OCI-LY7 (cell line): Measurements from ENCODE around the gene CNDP1. TPM values are rescaled to one million over a fixed set of nuclear protein-coding genes. Genes with fewer than 3 reads are reported as not detected.

ENCODE experiments used
- BruUV-seq: library from RNA; stranded (reverse); fragments of 400-500 nt; replicated peaks from 2 replicates; lab custom pipeline; 2021; lab: Mats Ljungman, UMichigan
- CTCF ChIA-PET: fragments of 300-600 bp; sonication (Branson Sonifier 250); formaldehyde crosslinking; loops from one replicate; lab custom pipeline; 2022; ENCODE audit warnings: antibody characterized with exemption; ENCODE audit not compliant: unreplicated experiment; lab: Charles Lee
- POLR2A ChIA-PET: fragments of 300-600 bp; sonication (Branson Sonifier 250); formaldehyde crosslinking; loops from one replicate; lab custom pipeline; 2022; ENCODE audit warnings: antibody characterized with exemption; lab: Charles Lee
- DNase-seq: peaks from one replicate; pipeline ENCODE4 v3.0.0-alpha.2; 2015; ENCODE audit warnings: low spot score
- H2AFZ ChIP-seq: fragments of 200-600 bp; sonication (generic), shearing (Covaris generic); 2 replicates; pipeline ENCODE4 v1.6.1; 2014; ENCODE audit warnings: mild to moderate bottlenecking, antibody characterized with exemption, low read length, moderate library complexity
- H3K27ac ChIP-seq: fragments of 200-600 bp; sonication (generic); 2 replicates; pipeline ENCODE4 v1.5.1; 2014; ENCODE audit warnings: mixed run types, low read depth, mild to moderate bottlenecking, moderate library complexity, low read length, inconsistent platforms; ENCODE audit not compliant: poor library complexity, severe bottlenecking
- H3K36me3 ChIP-seq: fragments of 200-600 bp; sonication (generic); 2 replicates; pipeline ENCODE4 v1.6.1; 2014; ENCODE audit warnings: mild to moderate bottlenecking, antibody characterized with exemption, low read length, moderate library complexity, mixed read lengths; ENCODE audit not compliant: insufficient read depth
- H3K4me1 ChIP-seq: fragments of 200-600 bp; sonication (generic); 2 replicates; pipeline ENCODE4 v1.5.1; 2014; ENCODE audit warnings: mild to moderate bottlenecking, low read length; ENCODE audit not compliant: insufficient read depth, poor library complexity, severe bottlenecking
- H3K4me2 ChIP-seq: fragments of 200-600 bp; sonication (generic); 2 replicates; pipeline ENCODE4 v1.6.1; 2014; ENCODE audit warnings: mild to moderate bottlenecking, low read length
- H3K4me3 ChIP-seq: fragments of 200-600 bp; sonication (generic); 2 replicates; pipeline ENCODE4 v1.5.1; 2014; ENCODE audit warnings: mild to moderate bottlenecking, low read depth, low read length; ENCODE audit not compliant: poor library complexity, severe bottlenecking
- H3K79me2 ChIP-seq: fragments of 200-600 bp; sonication (generic); 2 replicates; pipeline ENCODE4 v1.6.1; 2016; ENCODE audit warnings: low read depth, mild to moderate bottlenecking, low read length, moderate library complexity, mixed read lengths; ENCODE audit not compliant: insufficient read depth
- H3K9me2 ChIP-seq: fragments of 200-600 bp; sonication (generic); 2 replicates; pipeline ENCODE4 v1.6.1; 2016; ENCODE audit warnings: mild to moderate bottlenecking, low read length, mixed read lengths; ENCODE audit not compliant: insufficient read depth
- H3K9me3 ChIP-seq: fragments of 200-600 bp; sonication (generic); 2 replicates; pipeline ENCODE4 v1.6.1; 2014; ENCODE audit warnings: mild to moderate bottlenecking, mixed run types, low read length, mixed read lengths
- H4K20me1 ChIP-seq: fragments of 200-600 bp; sonication (generic); 2 replicates; pipeline ENCODE4 v1.6.1; 2014; ENCODE audit warnings: mild to moderate bottlenecking, antibody characterized with exemption, low read length, moderate library complexity, mixed read lengths; ENCODE audit not compliant: insufficient read depth
- CTCF ChIP-seq: fragments of 200-600 bp; sonication (generic); conservative IDR thresholded peaks from 2 replicates; pipeline ENCODE4 v1.5.1; 2014; ENCODE audit warnings: mild to moderate bottlenecking, antibody characterized with exemption, low read length, moderate library complexity, mixed read lengths
- EZH2phosphoT487 ChIP-seq: fragments of 200-600 bp; sonication (generic); IDR thresholded peaks from 2 replicates; pipeline ENCODE4 v1.6.1; 2018; ENCODE audit warnings: low read depth, borderline replicate concordance, mild to moderate bottlenecking, mixed run types, antibody characterized with exemption, low read length, moderate library complexity, mixed read lengths
- intact Hi-C: fragments of 100-400 bp; cut with micrococcal nuclease; formaldehyde crosslinking; loops from one replicate; pipeline ENCODE4 v1.10.0; 2022; ENCODE audit not compliant: unreplicated experiment
- total RNA-seq, 2 experiments: library from RNA; depleted of rRNA in 1 of 2; stranded (reverse); fragments of >200 nt in 1 of 2; shearing (Covaris generic) in 1 of 2; gene quantifications; 2 replicates each; pipeline ENCODE4 v1.2.3, GENCODE V29; 2014 to 2022

The CNDP1 gene
- total RNA-seq, 2 experiments from 2014 or later = not detected

- H3K4me3 ChIP-seq = peak within 1 kb of the TSS; percentile 77
- H3K4me1 ChIP-seq = peaks cover 23% of the 10 kb centered on the region
- DNase-seq = peak; percentile 83
- ChIA-PET CTCF (no interaction called here), POLR2A (interaction anchor here (0.6 kb wide), 1 partner anchor 28 kb away, joined by 3 read pairs; no protein-coding TSS in a partner anchor)
- peak within 1 kb of the TSS; percentile 81 for H2AFZ ChIP-seq
- peak within 1 kb of the TSS; percentile 92 for H3K4me2 ChIP-seq
- H3K27ac ChIP-seq = peak within 1 kb of the TSS; percentile 76
- H3K9me2 ChIP-seq = no peaks in the 10 kb centered on the region
- BruUV-seq = no TSS peak
- peaks cover 43% of the 10 kb centered on the region for H3K79me2 ChIP-seq
- intact Hi-C loops = loop anchor here (5.0 kb wide), 2 partner anchors 101 to 609 kb away; partner anchors contain the start of genes CNDP2 and PTGR3
- H4K20me1 ChIP-seq = no peaks in the 10 kb centered on the region
- no peaks in the 10 kb centered on the region for H3K9me3 ChIP-seq
- H3K36me3 ChIP-seq = peaks cover 5% of the 10 kb centered on the region
- no peak for TF ChIP-seq EZH2phosphoT487
- TF ChIP-seq CTCF = no peak
Observed at GRCh38 chr18:74597662-74598349, 63.5 kb downstream of the CNDP1 start, which contains the start of gene ZNF407. ZNF407 (plus strand) TSS chr18:74597870; CDS start chr18:74631020, 33,150 bp downstream.

GRCh38 chr18:74598350-74599001 lies 64.2 kb downstream of the CNDP1 start:
- H3K27ac ChIP-seq = peak overlapping the region; percentile 76
- peak overlapping the region; percentile 92 for H3K4me2 ChIP-seq
- no peaks in the 10 kb centered on the region for H3K9me3 ChIP-seq
- H2AFZ ChIP-seq = peak overlapping the region; percentile 67
- ChIA-PET POLR2A (no interaction called here), CTCF (no interaction called here)
- peaks cover 23% of the 10 kb centered on the region for H3K4me1 ChIP-seq
- H3K36me3 ChIP-seq = peaks cover 5% of the 10 kb centered on the region
- intact Hi-C loops = loop anchor here (5.0 kb wide), 2 partner anchors 101 to 609 kb away; partner anchors contain the start of genes CNDP2 and PTGR3
- no peaks in the 10 kb centered on the region for H4K20me1 ChIP-seq
- H3K4me3 ChIP-seq = peak overlapping the region; percentile 77
- no peaks in the 10 kb centered on the region for H3K9me2 ChIP-seq
- no TSS peak for BruUV-seq
- peak; percentile 70 for DNase-seq
- H3K79me2 ChIP-seq = peaks cover 43% of the 10 kb centered on the region
- TF ChIP-seq CTCF = no peak
- TF ChIP-seq EZH2phosphoT487 = no peak

DNA sequence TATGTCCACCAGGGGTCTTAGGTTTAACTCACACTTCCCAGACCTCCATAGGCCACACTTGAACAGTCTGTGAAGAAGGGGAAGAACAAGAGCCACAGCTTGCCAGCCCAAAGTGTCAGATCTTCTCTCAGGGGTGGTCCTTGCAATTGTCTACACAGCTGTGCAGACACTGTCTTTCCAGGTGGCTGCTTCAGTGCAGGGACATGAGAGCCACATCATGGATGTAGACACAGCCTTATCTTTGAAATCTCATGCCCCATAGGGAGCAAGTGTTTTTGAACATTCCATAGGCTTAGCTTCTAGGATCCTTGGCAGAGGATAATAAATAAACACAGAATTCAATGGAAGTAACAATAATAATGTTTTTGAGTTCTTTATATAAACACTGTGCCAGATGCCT lies 70.1 kb downstream of the CNDP1 start:
- no peak overlapping the region for H3K4me2 ChIP-seq
- BruUV-seq = no TSS peak
- DNase-seq = no peak
- no peaks in the 10 kb centered on the region for H3K9me3 ChIP-seq
- TF ChIP-seq CTCF (no peak), EZH2phosphoT487 (no peak)
- H3K79me2 ChIP-seq = peaks cover 16% of the 10 kb centered on the region
- intact Hi-C loops = no loop called here
- H3K36me3 ChIP-seq = no peaks in the 10 kb centered on the region; the same call in 1 of the 2 replicates
- H4K20me1 ChIP-seq = no peaks in the 10 kb centered on the region
- H3K9me2 ChIP-seq = no peaks in the 10 kb centered on the region
- POLR2A ChIA-PET = no interaction called here
- H2AFZ ChIP-seq = no peak overlapping the region
- peaks cover under 1% of the 10 kb centered on the region for H3K4me1 ChIP-seq
- CTCF ChIA-PET = no interaction called here
- H3K27ac ChIP-seq = no peak overlapping the region
- H3K4me3 ChIP-seq = no peak overlapping the region
